Colonic mucosa (tissue), 4 donors: Measurements from ENCODE around the gene MLC1. TPM values are rescaled to one million over a fixed set of nuclear protein-coding genes. Genes with fewer than 3 reads are reported as not detected.

Experiments used
- DNase-seq: peaks from one replicate; pipeline ENCODE4 v3.0.0-alpha.2; 2020
- H3K27ac ChIP-seq: fragments of 200-600 bp; one replicate; pipeline ENCODE4 v1.8.0; 2021
- H3K27me3 ChIP-seq: fragments of 200-600 bp; one replicate; pipeline ENCODE4 v1.8.0; 2021
- H3K36me3 ChIP-seq: fragments of 200-600 bp; one replicate; pipeline ENCODE4 v1.8.0; 2021
- H3K4me1 ChIP-seq: fragments of 200-600 bp; one replicate; pipeline ENCODE4 v1.8.0; 2021; ENCODE audit warnings: mild to moderate bottlenecking
- H3K4me3 ChIP-seq: fragments of 200-600 bp; one replicate; pipeline ENCODE4 v1.8.0; 2021
- H3K9ac ChIP-seq, 2 donors: one replicate each; pipeline ENCODE4 v1.7.0; 2013; ENCODE audit warnings: control low read depth in 2 of 2, low read depth in 2 of 2, low read length in 2 of 2
- H3K9me3 ChIP-seq: fragments of 200-600 bp; one replicate; pipeline ENCODE4 v1.8.0; 2021
- CTCF ChIP-seq: fragments of 200-600 bp; IDR thresholded peaks from one replicate; pipeline ENCODE4 v1.8.0; 2022; ENCODE audit warnings: antibody characterized with exemption, mild to moderate bottlenecking
- intact Hi-C: fragments of 100-400 bp; cut with DNase I; formaldehyde crosslinking; loops from one replicate; pipeline ENCODE4 v1.14.1; 2022
- total RNA-seq, 2 donors: library from RNA; stranded (reverse); fragmentation: NEBNext Ultra II Directional in 1 of 2; extraction: Animal tissue kit (Norgen Biotek cat#: 25700) in 1 of 2; gene quantifications; one replicate each; pipeline ENCODE4 v1.2.1, GENCODE V29; 2021
- donor health status: healthy.
- donor health status: DM: no; HTN: no; CAD: no.
- donor health status: DM: no; HTN: no; CAD: no.

Gene MLC1
- total RNA-seq = not detected

DNA sequence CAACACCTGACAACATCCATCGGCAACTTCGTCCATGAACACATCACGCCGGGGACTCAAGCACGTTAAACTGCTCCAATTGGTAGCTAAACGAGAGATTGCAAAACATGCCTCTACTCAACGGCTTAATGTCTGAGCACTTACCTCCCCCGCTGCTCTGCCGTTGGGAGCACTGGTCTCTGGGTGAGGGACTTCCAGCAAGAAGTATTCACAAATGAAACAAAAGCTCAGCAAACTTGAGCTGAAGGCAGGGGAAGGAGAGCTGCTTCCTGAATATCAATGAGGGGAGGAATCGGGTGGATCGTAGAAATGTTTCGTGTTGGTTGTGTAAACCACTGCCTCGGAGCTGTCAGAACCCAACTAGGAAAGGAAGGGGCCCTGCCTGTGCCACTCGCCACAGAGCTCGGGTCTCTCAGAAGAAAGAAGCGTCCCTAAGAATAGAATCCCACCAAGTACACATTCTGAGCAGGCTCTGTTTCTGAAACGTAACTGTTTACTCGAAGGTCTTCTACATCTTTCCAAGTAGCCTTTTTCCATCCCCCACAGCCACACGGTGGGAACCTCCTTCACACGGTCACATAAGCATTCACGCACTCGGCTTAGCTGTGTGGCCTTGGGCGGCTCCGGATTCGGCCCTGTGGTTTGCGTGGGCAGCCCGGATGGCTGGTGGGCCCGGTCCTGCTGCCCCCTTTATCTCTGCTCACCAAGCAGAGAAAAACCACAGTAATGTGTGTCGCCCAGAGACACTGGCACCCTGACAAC lies at the start of gene MLC1:
TSS of gene MLC1 (minus strand) at position 216 of the 762 bp plus-strand sequence. CDS start 524 bp downstream, outside the sequence.
- no peak within 1 kb of the TSS for H3K4me3 ChIP-seq
- H3K27ac ChIP-seq = no peak within 1 kb of the TSS
- no peak for DNase-seq
- H3K9ac ChIP-seq = no peak within 1 kb of the TSS
- H3K4me1 ChIP-seq = peaks cover 2% of the 10 kb centered on the region
- H3K9me3 ChIP-seq = no peaks in the 10 kb centered on the region
- TF ChIP-seq CTCF = no peak
- intact Hi-C loops = no loop called here
- H3K36me3 ChIP-seq = no peaks in the 10 kb centered on the region
- no peaks in the 10 kb centered on the region for H3K27me3 ChIP-seq

- Histone ChIP-seq H3K27me3 (no peaks in the 10 kb centered on the region), H3K9ac (no peak overlapping the region), H3K9me3 (no peaks in the 10 kb centered on the region), H3K36me3 (no peaks in the 10 kb centered on the region), H3K27ac (no peak overlapping the region), H3K4me1 (no peaks in the 10 kb centered on the region), H3K4me3 (no peak overlapping the region)
- no peak for DNase-seq
- intact Hi-C loops = no loop called here
- TF ChIP-seq CTCF = no peak
Observed at GRCh38 chr22:50134481-50134880, 49.3 kb upstream of the MLC1 start.

- Histone ChIP-seq H3K4me1 (no peaks in the 10 kb centered on the region), H3K36me3 (no peaks in the 10 kb centered on the region), H3K27ac (no peak overlapping the region), H3K4me3 (no peak overlapping the region), H3K9ac (no peak overlapping the region), H3K9me3 (no peaks in the 10 kb centered on the region), H3K27me3 (no peaks in the 10 kb centered on the region)
- DNase-seq = no peak
- intact Hi-C loops = no loop called here
- TF ChIP-seq CTCF = no peak
Observed at GRCh38 chr22:50131894-50132293, 46.7 kb upstream of the MLC1 start.

GRCh38 chr22:50129121-50129736 lies 44.0 kb upstream of the MLC1 start:
- Histone ChIP-seq H3K9me3 (no peaks in the 10 kb centered on the region), H3K9ac (no peak overlapping the region), H3K4me3 (no peak overlapping the region), H3K27ac (no peak overlapping the region), H3K36me3 (no peaks in the 10 kb centered on the region), H3K4me1 (no peaks in the 10 kb centered on the region), H3K27me3 (no peaks in the 10 kb centered on the region)
- no peak for TF ChIP-seq CTCF
- intact Hi-C loops = no loop called here
- no peak for DNase-seq

DNA sequence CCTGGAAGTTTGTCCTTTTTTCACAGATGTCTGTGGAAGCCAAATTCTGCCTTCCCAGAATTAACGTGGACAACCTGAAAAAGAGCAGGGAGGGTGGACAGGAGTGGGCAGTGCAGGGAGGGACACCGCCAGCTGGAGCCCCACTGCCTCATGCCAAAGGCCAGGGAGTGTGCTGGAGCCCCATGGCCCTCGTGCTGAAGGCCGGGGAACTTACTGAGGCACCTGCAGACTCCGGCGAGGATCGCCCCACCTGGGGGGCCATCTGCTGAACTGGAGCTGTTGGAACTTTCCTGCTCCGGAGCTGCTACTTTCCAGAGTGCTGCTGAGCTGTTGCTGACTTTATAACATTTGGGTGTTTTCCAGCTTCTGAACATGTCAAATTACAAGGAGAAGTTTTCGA lies 39.8 kb upstream of the MLC1 start:
- Histone ChIP-seq H3K9ac (no peak overlapping the region), H3K27ac (no peak overlapping the region), H3K36me3 (no peaks in the 10 kb centered on the region), H3K4me1 (no peaks in the 10 kb centered on the region), H3K9me3 (no peaks in the 10 kb centered on the region), H3K4me3 (no peak overlapping the region), H3K27me3 (no peaks in the 10 kb centered on the region)
- no peak for DNase-seq
- intact Hi-C loops = no loop called here
- no peak for TF ChIP-seq CTCF
